HG03280 (cell line): ENCODE measurements around the gene WRAP73.

Experiments used
- ATAC-seq: cut with Tn5 transposase; IDR thresholded peaks from one replicate; pipeline ENCODE4 v1.9.1; 2021; ENCODE audit warnings: mild to moderate bottlenecking, moderate library complexity; ENCODE audit not compliant: unreplicated experiment

The WRAP73 gene

DNA sequence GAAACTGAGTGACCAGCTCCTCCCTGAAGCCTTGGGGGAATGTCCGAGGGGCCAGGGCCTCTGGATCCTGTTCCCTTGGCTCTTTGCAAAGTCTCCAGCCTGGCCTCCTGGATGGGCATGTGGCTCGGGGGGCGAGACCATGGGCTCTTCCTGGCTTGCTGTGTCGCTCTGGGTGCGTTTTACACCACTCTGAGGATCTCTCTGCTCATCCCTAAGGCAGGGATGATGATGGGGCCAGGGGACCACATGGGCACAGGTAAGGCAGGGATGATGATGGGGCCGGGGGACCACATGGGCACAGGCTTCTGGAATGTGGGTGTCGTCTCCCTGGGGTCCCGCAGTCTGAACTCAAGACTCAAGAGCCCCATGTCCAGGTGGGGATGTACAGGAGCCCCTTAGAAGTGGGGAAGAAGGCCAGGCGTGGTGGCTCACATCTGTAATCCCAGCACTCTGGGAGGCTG is 20.1 kb upstream of the WRAP73 start:
- ATAC-seq, result no peak

DNA sequence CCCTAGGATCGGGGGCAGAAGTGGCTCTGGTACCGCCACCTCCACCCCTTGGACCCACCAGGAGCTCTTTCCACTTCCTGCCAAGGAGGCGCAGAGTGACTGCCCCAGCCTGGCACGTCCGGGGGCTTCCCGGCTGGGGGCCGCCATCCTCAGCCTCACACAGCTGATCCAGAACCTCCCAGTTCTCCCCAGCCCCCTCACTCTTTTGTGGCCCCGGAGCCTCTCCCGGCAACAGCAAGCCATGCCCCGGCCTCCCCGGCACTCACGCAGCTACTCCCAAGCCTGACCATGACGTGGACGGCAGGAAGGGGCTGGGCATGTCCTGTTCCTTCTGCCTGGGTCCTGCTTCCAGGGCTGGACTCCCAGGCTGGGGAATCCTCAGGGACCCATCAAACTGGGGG is 19.5 kb upstream of the WRAP73 start:
- no peak for ATAC-seq

DNA sequence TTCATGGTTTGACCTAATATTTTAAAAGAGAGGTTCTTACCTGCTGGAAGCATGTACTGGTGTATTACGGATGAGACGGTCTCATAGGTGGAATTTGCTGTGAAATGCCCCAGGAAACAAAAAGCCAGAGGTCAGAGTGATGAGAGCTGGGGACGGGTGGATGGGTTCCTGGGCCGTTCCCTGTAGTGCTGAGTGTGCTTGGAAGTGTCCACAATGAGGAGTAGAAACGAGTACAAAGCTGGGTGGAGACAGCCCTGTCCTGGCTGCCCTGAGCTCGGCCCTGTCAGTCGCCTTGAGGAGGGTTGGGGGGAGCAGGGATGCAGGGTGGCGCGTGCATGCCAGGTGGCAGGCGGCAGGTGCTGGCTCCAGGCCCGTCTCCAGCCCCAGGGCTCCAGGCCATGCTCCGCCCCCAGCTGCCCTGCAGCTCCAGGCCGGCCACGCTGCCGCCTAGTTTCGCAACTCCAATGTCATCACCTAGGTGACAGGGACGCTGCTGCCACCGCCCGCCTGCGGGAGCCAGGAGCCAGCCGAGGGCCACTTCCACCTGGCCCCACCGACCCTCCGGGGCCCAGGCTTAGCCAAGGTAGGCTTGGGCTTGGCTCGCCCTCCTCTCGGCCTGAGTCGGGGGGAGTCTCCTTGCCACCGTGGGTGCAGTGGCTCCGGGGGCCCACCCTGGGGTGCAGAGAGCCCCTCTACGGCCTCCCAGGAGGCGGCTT is 18.8 kb upstream of the WRAP73 start:
- no peak for ATAC-seq

DNA sequence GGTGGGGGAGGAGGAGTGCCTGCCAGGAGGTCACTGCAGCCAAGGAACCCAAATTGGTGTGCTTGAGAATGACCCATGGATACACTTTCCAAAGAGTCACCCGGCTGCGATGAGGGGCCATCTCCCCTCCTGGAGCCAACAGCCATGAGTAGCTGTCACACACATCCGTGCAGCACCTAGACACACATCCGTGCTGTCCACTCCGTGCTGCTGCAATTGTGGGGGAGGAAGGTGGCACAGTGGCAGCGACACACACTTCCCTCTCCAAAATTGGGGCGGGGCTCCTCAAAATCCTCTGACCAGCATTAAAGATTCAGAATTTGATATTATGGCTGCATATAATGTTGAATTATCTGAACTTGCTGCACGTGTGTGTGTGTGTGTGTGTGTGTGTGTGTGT is 18.2 kb upstream of the WRAP73 start:
- ATAC-seq, result no peak

DNA sequence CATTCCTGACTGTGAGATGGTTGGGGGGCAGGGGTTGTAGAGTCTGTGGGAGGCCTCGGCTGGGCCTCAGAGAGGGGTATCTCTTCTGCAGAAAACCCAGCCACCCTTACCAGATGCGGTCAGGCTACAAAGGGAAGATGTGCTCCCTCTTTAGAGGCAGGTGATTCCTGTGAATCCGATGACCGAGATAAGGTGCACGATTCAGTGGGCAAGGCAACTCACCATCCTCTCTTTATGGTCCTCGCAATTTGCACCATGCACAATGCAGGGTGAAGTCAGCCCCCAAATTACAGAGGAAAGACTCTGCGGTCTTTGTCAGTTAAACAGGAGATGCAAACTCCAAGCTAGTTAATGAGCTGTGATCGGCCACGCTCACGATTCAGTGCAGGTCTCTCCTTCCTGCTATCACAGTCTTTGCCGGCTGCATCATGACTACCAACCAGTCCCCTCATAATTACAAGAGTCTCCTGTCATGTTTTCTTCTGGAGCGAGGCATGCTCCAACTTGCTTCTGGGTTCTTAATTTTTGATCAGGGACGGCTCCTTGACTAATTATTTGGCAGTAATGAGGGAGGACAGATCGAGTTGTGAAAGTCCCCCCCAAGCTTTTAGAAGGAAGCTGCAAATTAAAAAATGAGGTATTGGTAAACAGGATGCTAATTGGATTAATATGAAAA is 14.9 kb upstream of the WRAP73 start:
- ATAC-seq, result no peak

DNA sequence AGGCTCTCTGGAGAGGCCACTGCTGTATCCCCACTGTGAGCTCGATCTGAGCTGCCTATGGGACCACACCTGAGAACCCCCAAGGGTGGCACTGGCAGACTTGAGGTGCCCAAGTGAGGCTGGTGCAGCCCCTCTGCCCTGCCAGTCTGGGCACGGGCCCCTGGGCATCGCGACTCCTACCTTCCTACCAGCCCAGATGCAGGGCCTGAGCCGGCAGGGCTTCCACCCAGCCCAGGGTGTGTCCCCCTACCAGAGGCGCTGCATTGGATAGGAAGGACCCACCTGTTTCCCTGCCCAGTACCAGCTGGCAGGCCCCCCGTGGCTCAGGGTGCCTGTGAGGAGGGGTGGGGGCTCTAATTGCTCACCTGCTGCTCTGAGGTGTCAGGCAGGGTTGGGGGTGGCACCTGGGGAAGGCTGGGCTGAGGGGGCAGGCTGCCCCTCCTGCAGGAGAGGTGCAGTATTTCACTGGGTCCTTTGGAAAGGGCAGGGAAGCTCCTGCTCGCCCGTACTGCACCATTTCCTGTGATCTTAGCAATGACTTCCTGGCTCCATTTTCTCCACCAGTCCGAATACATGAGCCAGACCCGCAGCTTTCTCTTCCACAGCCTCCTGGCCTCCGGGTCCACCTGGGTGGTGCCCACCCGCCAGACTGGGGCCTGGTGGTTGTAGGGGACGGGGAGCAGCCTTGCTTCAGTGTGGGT is 14.2 kb upstream of the WRAP73 start:
- no peak for ATAC-seq

DNA sequence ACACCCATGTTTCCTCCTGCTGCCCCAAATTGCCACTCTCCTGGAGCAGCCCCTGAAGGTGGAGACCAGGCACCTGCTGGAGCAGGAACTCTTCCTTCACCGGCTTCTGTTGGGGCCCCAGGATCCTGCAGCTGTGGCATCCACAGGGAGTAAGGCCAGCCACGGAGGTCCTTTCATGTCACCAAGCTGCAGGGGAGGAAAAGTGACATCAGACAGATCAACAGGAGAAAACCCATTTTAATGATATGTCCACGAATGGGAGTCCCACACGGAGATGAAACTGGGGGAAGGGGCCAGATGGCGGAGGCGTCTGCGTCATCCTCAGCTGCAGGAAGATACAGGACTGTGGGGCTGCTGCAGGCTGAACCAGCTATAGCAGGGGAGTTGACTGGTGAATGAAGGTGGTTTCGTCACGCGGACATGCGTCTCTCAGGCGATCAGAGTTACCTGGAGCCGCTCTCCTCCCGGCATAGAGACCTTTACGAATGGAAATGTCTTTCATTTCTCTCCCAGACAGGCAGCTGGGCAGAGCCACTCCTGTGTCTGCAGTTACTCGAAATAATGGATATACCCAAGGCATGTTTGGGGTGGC is 12.3 kb upstream of the WRAP73 start:
- no peak for ATAC-seq

- no peak for ATAC-seq
Measured at GRCh38 chr1:3661631-3662030, 11.7 kb upstream of the WRAP73 start.

GRCh38 chr1:3660704-3661103 is 10.8 kb upstream of the WRAP73 start:
- ATAC-seq, result no peak

DNA sequence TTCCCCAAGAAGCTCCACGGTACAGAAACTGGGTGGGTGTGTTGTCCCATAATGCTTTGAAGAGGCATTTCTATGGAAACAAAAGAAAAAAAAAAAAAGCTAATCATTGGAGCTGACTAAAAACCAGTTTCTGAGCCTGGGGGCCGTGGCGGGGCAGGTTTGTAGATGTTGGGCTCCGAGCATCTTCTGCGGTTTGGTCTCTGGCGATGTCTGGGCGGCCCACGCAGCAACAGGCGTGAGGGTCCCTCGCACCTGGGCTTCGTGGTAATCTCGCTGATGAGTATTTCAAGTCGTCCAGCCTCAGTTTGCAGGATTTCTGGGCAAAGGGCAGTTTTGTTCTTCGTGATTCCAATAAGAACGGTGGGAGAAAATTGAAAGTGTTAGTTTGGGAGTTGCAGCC is 9.2 kb upstream of the WRAP73 start:
- no peak for ATAC-seq

- ATAC-seq, result no peak
Measured at GRCh38 chr1:3658231-3658615, 8.3 kb upstream of the WRAP73 start.

- no peak for ATAC-seq
Measured at GRCh38 chr1:3657578-3658230, 7.8 kb upstream of the WRAP73 start.

- ATAC-seq, result no peak
Measured at GRCh38 chr1:3657096-3657475, 7.2 kb upstream of the WRAP73 start.

- ATAC-seq, result peak; percentile 46
Measured at GRCh38 chr1:3656450-3657095, 6.7 kb upstream of the WRAP73 start.

GRCh38 chr1:3654549-3655281 is 4.8 kb upstream of the WRAP73 start:
- no peak for ATAC-seq

DNA sequence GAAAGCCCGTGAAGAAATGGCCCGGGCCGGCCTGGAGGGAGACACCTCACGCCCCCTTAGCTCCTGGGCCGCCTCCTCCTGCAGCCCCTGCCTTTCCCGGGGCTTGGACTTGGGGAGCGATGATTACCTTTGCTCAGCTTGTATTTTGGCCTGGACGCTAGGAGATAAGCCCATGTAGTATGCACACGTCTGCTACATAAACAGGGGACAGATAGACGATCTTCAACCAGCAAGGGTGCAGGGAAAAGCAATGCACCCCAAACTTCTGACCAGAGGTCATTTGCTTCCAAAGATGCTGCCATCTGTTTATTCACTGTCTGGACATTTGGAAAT is 3.3 kb upstream of the WRAP73 start:
- no peak for ATAC-seq

- no peak for ATAC-seq
Measured at GRCh38 chr1:3652548-3653285, 2.8 kb upstream of the WRAP73 start.

GRCh38 chr1:3651930-3652547 is 2.1 kb upstream of the WRAP73 start, which contains the start of gene TP73:
Gene TP73 (plus strand): TSS chr1:3652516. CDS start chr1:3682366, 29,850 bp downstream.
- ATAC-seq, result peak; percentile 37
